CD4-positive, alpha-beta T cell treated with Interleukin-6 at 100 ng/mL for 8 hours (primary cell): ENCODE results near the gene HOXA4.

Experiments used
- DNase-seq: peaks from one replicate; pipeline ENCODE4 v3.0.0-alpha.2; 2020; ENCODE audit warnings: mixed read lengths, low spot score

The HOXA4 gene

DNA sequence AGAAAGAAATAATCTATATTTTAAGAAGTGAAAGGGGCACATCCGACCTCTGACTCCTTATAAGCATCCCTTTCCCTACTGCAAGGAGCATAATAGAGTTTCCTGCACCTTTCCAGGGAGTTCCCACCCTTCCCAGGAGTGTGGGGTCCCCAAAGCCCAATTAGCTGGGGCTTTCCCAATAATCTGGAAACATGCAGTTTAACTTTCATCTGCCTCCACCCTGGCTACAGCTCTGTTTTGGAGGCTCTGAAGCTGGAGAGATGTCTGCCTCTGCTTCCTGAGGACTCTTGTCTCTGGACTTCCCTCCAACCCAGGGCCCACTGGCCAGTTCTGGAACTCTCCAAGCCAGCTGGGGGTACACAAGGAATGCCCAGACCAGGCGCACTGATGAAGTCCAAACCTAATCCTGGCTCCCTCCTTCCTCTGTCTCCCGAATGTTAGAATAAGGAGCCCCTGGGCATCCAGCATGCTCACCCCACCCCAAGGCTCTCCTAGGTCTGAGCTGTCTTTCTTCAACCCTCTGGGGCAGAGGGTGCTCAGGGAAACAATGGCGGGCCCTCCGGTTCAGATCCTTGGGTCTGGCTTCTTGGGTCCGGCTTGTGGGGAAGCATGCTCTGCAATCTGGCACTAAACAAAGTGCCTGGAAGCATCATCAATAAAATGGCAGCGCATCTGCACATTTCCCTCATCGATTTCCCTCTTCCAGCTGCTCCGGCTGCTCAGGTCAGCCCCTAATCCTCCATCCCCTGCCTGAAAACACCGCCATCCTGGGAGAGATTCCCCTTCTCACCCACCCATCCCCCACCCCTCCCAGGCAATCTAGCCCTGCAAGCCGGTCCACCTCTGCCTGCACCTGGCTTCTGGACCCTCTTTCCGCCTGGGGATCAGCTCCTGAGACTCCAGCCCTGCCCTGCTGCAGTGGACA lies 13.3 kb downstream of the HOXA4 start:
- no peak for DNase-seq

DNA sequence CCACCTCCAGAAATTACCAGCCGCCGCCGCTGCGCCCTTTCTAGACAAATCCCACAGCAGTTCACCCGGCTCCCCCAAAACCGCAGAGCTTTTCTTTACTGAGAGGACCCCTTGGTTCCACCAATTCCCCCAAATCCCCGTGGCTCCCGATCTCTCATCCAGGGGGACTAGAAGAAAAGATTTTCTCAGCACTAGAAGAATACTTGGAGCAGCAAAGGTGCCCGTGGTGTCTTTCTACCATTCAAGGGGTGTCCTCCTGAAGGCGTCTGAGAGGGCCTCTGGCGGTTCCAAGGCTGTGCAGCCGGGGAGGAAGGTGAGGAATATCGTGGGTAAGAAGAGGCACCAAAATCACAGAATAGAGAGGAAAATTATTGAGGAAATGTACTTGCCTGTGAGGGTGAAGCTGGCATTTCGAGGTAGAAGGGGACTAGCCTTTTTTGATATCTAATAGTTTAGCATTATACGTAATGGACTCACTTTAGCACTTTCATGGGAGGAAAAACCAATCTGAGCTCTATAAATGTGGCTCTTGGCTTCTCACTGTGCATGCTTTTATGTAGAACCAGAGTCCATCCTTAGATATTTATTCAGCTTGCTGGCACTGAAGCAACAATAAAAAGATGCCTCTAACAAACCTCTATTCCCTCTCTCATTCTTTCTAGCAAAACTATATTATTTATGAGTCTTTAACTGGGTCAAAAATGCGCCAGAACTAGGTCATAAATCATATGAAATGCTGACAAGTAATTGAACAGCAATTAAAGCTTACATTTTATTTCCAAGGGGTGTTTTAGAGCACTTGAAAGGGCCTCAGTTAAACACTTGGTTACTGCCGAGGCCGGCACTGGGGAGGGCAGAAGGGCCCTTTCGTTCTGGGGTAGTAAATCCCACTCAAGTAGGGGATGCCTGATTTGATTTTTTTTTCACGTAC lies 14.3 kb downstream of the HOXA4 start:
- DNase-seq = no peak

DNA sequence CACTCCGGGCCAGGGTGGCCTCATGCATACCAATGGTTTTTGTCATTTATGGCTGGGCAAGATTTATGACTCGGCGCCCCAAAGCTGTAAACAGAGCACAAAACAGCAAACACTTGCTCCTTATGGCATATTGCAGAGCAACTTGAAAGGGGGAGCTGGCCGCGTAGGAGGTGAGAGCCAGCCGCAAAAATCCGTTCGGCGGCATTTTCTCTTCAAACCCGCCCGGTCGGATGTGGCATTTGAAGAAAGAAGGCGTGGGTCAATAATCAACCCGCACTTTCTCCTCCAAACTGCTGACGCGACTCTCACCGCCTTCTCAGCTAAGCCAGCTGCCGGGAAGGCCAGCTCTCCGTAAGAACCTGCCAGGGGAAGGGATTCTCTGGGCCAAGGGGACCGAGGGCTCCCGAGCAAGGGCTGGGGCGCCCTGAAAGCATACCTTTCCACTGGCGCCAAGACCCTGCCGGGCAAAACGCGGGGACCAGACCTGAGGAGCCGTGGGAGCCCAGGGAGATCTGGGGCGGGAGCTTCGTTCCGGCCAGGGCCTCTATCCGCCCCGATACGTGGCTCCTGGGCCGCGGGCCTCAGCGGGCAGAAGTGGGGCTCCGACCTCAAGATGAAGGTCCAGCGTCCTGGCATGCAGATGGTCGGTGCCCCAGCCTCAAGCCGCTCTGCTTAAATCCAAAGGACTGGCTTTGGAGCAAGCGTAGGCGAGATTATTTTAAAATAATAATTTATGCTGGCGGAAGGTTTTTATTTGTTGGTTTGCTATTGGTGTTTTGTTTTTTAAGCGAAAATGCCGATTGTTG lies 15.1 kb downstream of the HOXA4 start:
- DNase-seq = no peak

DNA sequence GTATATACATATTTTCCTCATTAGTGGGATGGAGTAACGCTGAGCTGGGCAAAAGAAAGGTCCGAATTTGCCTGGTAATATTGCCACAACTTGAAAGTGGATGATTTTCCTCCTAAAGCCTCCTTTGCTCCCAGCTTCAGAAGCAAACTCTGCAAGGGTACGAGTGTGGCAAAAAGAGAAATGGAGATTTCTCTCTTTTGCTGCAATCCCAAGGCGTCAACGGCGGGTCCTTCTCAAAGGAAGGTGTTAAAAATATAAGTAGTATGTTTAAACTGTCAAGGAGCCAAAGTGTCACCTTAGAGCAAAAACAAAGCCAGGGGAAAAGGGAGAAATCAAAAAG lies 15.7 kb downstream of the HOXA4 start:
- DNase-seq = no peak

DNA sequence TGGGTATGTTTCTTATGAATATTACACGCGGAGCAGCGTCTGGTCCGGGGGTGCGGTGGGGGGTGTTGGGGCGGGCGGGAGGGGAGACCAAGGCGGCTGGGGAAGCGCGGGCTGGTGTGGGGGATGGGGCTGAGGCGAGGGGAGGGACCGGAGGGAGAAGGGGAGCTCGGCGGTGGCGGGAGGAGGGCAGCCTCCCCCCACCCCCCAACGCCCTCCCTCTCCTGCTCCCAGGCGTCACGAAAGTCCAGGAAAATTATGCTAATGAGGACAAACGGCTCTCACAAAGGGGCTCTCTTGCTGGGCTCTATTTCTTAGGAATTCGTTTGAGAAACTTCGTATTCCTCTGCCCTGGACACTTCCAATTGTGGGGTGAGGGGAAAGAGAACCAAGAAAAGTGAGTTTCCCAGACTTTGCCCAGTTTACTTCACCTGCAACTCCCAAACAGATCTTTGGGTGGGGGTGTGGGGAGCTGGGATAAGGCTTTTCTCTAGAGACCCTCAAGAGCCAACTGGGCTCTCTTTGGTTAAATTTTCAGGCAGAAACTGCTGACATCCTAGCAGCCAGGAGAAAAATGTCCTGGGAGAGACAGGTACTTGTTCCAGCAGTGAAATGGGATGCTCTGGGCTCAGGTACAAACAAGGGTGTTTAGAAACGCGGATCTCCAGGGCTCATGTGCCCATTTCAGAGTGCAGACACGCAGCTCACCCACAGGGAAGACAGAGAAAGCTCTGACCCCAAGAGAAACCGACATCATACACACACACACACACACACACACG lies 16.4 kb downstream of the HOXA4 start:
- DNase-seq = no peak

DNA sequence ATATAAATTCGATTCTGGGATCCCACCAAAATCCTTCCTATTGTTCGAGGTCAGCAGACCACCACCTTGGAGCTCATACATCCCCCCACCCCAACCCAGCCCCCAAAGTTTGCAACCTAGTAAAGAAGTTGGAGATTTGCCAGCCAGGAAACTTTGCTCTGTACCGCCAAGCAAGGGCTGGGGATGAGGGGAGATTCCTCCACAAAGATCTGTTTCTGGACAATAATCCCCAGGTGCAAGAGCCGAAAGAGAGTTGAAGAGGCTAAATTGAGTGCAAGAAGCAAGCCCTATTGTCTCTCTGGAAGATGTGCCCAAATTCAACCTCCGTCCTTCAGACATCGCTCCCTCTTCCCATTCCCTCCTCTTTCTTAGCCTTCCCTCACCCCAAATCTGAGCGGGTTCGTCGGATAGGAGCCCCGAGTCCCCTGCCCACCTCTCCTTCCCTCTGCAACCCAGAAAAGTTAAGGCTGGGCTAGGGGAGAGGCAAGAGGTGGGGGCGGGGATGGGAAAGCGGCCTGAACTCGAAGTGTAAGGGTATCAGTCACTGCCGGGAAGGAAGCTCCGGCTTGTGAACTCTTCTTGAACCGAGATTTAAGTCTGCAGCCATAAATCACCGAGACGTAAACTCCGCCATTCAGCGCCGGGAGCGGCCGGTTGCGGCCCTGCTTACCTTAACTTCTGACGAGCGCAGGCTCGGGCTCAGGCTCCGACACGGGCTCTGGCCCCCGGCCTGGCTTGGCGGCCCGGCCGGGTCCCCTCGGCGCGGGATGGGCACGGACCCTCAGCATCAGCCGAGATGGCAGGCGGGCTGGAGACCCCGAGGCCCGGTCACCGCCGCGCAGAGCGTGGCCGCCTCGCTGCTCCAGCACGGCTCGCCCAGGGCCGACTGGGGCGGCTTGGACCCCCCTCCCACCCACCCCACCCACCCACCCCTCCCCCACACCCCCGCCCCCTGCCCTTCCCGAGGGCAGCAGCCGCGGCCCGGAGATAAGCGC lies 17.3 kb downstream of the HOXA4 start:
- DNase-seq = no peak

DNA sequence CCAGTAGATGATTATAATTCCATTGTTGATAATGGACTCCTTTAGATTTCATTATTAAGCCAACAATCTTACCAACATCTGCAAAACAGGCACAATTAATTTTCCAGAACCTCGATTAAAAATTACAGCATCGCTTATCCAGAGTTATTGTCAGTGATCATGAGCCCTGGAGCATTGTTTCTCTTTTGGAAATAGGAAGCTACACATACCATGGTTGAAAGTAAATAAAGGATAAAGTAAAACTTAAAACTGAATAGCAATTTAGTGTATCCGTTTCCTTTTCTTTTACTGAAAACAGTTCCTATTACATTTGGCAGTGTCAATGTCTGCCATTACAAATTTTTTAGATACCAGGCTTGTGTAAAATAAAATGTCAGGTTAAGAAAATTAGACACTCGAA lies 18.2 kb downstream of the HOXA4 start:
- DNase-seq = no peak

DNA sequence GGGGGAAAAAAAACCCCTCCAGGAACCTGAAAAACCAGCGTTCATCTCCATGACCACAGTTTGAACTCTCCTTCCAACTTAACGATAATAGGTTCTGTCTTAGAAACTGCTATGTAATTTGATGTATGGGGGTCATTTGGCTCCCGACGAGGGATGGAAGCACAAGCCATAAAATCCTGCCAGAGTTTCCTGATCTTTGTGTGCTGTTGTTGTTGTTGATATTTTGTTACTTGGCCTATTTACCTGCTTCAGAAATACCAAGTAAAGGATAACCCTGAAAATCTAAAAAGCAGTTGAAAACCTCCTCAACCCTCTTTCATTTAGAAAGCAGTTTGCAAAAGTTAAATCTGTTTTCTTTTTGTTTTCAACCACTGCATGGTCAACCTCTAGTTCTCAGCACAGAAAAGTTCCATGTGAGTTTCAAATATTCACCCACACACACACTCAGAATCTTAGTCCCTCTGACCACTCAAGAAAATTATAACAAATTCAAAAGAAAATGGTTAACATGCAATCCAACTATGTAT lies 18.7 kb downstream of the HOXA4 start:
- DNase-seq = no peak

DNA sequence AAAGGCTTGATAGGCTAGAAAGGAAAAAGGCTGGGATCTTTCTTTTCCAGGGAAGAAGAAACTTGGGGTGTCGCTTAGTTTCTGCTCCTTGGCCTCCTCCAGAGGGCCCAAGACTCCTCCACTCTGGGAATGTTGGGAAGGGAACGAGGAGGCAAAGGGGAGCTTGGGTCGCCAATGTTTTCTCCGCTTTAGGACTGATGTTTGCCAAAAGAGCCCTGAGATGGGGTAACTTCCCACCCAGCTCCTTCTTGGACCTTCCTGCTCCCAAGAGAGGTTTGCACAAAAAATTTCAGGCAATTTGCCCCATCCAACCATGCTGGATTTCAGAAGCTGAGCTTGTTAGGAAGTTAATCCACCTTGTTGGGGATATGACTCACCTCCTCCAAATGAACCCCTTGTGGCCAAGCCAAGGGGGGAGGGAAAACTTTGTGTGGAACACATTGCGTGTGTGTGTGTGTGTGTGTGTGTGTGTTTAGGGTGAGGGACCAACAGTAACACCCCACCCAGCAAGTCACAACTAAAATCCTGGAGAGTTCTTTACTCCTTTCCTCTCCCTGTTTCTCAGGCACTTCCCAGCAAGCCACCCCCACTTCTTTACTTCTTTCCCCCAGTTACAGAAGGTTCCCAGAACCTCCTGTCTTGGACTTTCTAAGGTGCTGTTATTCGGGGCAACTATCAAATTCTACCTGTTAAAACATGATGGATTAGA lies 19.4 kb downstream of the HOXA4 start:
- DNase-seq = no peak

DNA sequence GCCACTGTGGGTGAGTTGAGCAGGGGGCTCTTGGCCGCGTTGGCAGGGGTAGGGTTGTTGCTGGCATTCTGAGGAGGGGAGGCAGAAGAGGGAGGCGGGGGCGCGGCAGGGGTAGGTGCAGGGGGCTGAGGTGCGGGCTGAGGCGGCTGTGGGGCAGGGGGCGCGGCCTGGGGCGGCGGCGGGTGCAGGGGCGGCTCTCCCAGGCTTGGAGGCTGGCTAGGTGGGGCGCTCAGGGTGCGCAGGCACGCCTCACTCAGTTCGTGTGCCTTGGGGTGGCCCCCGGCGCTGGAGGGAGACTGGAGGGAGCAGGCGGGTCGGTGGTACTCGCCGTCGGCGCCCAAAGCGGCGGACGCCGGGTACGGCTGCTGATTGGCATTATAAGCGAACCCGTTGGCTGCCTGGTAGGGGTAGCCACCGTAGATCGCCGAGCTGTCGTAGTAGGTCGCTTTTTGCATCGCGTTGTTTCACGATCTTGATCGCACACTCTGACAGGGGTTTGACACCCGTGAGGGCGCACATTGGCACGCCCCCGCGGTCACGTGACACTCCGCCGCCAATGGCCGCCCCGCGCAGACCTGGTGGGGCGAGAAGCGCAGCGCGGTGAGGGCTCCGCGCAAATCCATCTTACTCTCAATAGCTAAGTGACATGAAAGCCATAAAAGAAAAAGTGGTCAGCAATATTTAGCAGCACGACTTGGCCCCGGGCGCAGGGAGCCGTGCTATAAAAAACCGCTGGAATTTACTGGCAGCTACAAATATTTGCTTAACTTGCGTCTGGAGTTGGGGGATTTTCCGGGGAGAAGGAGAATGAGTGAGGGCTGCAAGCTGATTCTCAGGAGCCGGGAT lies 20.1 kb downstream of the HOXA4 start:
- no peak for DNase-seq

DNA sequence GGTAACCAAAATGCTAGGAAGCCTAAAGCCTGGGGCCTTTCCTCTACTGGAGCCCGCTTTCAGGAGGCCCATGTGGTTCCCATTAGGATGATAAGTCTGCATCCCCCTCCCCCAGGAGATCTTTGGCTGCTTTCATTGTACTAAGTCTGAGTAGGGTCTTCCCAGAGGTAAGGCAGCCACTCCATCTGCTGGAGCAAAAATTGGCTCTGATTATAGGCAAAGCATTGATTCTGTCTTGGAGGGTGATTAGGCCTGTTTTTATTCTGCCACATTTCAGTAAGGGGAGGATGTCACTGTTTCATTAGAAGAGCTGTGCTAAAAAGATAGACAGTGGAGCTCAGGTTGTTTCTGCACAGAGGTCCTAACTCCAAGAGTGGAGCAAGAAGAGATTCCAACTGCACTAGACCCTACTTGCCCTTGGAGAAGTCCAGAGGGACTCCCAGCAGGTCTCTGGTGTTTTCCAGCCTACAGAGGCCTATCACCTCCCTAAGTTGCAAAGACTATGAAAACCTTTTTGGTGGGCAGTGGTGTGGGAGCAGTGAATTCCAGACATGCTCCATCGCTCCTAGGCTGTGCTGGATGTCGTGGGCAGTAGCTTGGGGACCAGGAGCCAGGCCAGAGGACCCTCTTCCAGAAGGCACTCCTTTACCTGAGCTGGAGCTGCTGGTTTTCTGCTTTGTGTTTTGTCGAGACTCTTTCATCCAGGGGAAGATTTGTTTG lies 20.9 kb downstream of the HOXA4 start:
- DNase-seq = no peak

DNA sequence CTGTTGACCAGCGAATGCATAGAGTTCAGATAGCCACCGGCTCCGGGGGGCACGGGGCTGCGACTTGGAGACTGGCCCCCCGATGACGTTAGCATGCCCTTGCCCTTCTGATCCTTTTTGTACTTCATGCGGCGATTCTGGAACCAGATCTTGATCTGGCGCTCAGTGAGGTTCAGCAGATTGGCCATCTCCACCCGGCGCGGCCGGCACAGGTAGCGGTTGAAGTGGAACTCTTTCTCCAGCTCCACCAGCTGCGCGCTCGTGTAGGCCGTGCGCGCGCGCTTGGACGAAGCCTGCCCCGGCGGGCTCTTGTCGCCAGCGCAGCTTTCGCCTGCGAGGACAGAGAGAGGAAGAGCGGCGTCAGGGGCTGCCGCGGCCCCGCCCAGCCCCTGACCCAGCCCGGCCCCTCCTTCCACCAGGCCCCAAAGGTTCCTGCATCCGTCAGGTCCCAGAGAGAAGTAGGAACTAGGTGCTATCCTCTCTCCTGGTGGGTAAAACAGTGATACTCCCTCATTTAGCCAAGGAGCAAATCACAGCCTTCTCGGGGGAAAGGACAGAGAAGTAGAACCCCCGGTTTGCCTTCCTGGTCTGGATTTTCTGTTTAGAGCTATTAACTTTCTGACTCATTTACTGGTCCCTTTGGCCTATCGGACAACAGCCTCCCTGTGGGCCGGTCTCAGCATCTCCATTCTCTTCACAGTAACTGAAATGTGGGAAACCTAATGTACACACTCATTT lies 22.0 kb downstream of the HOXA4 start:
- no peak for DNase-seq

DNA sequence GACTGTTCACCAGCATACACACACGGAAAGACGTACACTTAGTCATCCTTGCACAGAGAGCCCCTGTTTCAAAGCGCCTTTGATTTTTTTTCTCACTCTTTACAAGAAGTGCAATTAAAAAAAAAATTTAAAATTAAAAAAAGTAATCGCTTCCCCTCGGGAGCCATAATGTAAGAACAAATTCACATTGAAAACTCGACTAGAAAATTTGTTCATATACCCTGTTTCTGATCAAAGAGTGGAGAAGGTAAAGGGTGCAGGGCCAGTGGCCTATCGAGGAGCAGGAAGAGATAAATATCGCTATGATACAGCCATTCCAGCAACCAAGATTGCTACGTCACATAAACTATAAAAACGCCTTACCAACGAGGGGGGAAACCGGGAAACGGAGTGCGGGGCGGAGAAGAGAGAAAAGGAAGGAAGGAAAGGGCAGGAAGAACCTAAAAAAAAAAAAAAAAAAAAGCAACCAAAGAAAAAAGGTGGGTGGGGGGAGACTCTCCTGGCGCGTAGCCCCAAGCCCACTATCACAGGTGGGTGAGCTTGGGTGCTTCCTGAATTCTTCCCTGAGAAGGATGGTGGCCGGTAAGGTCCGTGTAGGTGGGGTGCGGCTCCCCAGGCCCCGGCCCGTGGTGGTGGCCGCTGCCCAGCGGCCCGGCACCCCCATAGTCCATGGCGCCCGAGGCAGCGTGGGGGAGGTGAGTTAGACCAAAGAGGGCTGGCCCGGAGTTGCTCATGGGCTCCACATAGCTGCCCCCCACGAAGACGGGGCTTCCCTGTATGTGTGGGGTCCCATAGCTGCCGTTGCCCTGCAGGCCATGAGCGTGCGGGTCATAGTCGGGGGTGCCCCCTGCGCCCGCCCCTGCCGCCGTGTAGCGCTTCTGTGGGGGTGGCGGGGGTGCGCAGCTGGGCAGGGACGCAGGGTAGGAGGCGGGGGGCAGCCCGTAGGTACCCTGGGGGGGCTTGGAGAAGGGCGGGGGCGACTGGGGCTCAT lies 22.9 kb downstream of the HOXA4 start:
- DNase-seq = no peak

DNA sequence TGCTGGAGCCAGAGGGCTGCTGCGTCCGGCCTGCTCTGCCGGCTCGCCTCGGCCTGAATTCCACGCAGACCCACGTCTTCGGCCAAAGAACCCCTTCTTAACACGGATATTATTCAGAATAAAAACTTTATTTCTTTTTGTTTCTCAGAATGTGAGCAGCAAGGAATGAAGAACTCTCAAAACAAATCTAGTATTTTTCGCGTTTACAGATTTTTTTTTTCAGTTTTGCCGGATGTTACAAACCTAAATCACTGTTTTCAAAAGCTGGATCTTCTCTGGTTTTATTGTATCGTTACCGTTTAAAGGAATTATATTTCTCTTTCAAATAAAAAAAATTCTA lies 23.7 kb downstream of the HOXA4 start:
- DNase-seq = no peak

DNA sequence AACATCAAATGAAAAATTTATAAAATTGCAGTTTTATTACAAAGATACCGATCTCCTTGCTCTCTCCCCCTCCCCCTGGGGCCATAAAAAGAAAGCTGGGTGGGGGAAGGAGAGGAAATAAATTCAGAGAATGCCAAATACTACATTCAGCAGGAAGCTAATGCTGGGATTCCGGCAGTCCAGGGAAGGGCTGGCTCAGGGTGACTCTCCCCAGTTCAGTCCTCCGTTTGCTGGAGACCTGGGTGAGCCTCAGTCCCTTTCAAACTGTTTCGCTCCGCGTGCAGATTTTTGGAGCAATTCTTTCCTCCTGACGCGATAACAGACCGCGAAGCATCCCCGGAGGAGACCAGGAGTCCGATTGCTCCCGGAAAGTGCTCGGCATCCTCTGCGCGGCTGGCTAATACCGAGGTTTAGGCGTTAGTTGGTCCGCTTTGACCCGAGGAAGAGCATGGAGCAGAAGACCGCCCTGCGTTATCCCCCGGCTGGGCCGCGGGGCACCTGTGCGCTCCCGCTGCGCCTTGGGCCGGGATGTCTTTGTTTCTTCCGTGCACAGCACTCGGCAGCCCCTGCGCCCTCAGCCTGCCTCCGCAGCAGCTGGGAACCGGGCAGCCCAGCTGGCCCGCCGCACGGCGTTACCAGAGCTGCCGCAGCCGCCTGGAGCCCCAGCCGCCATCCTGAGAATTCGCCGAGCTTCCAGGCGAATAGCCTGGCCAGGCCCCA lies 24.2 kb downstream of the HOXA4 start:
- DNase-seq = no peak
